HepG2 (cell line): Measurements from ENCODE around the gene CENPB.
"Not testable (repeated sequence)": the region's sequence is repeated elsewhere in the genome, so short reads cannot be mapped to it uniquely, and the experiment has no call there.

Experiments
- CTCF ChIP-seq: sonication (generic); formaldehyde crosslinking; IDR thresholded peaks from 2 replicates; pipeline ENCODE4 v1.5.0; 2020; ENCODE audit warnings: mild to moderate bottlenecking, missing genetic modification reagents, moderate library complexity
- EP300 ChIP-seq, 3 experiments: sonication (generic) in 1 of 3; formaldehyde crosslinking in 1 of 3; IDR thresholded peaks; 2 replicates each; pipeline versions ENCODE4 v1.5.1 to v1.6.1; 2011 to 2020; ENCODE audit warnings: low read depth in 2 of 3, low read length in 2 of 3, borderline replicate concordance in 1 of 3, improper control_type of control experiment in 1 of 3, mild to moderate bottlenecking in 1 of 3, missing genetic modification reagents in 1 of 3, moderate library complexity in 1 of 3
- FOXM1 ChIP-seq: sonication (generic); formaldehyde crosslinking; IDR thresholded peaks from 2 replicates; pipeline ENCODE4 v1.5.0; 2020; ENCODE audit warnings: missing genetic modification reagents
- NBN ChIP-seq: fragments of 450-650 bp; conservative IDR thresholded peaks from 2 replicates; pipeline ENCODE4 v1.6.1; 2017
- NCOA5 ChIP-seq: sonication (generic); formaldehyde crosslinking; IDR thresholded peaks from 2 replicates; pipeline ENCODE4 v1.4.0; 2020; ENCODE audit warnings: missing genetic modification reagents
- SMARCC2 ChIP-seq: fragments of 450-650 bp; IDR thresholded peaks from 2 replicates; pipeline ENCODE4 v1.6.1; 2017; ENCODE audit warnings: antibody characterized with exemption, mild to moderate bottlenecking
- SUZ12 ChIP-seq: fragments of 150-350 bp; IDR thresholded peaks from 2 replicates; pipeline ENCODE4 v1.6.1; 2014; ENCODE audit warnings: low read depth, low read length
- ZBTB33 ChIP-seq: sonication (generic); formaldehyde crosslinking; IDR thresholded peaks from 2 replicates; pipeline ENCODE4 v1.4.0; 2020; ENCODE audit warnings: missing genetic modification reagents
- ZNF274 ChIP-seq: sonication (generic); formaldehyde crosslinking; IDR thresholded peaks from 2 replicates; pipeline ENCODE4 v1.5.1; 2020; ENCODE audit warnings: mild to moderate bottlenecking, missing genetic modification reagents
- ZNF44 ChIP-seq: sonication (generic); formaldehyde crosslinking; IDR thresholded peaks from 2 replicates; pipeline ENCODE4 v1.5.1; 2020; ENCODE audit warnings: mild to moderate bottlenecking, missing genetic modification reagents
- TF ChIP-seq, protein P1 (sequence below): sonication (generic); formaldehyde crosslinking; IDR thresholded peaks from 2 replicates; pipeline ENCODE4 v1.4.0; 2020; ENCODE audit warnings: missing genetic modification reagents

GRCh38 chr20:3789201-3789600 lies 2.7 kb upstream of the CENPB start:
- TF ChIP-seq ZNF44 (CRISPR knock-in tag); CTCF; SUZ12; ZBTB33; FOXM1 (CRISPR knock-in tag); EP300 (IDR thresholded peaks at IDR 0.05; ENCODE audit: low read depth in 2 of 2, low read length in 2 of 2); EP300 (CRISPR knock-in tag; IDR thresholded peaks at IDR 0.05; ENCODE audit: borderline replicate concordance); NBN; NCOA5 (CRISPR knock-in tag); ZNF274 (CRISPR knock-in tag); SMARCC2: not testable (repeated sequence)
- TF ChIP-seq, protein P1, sequence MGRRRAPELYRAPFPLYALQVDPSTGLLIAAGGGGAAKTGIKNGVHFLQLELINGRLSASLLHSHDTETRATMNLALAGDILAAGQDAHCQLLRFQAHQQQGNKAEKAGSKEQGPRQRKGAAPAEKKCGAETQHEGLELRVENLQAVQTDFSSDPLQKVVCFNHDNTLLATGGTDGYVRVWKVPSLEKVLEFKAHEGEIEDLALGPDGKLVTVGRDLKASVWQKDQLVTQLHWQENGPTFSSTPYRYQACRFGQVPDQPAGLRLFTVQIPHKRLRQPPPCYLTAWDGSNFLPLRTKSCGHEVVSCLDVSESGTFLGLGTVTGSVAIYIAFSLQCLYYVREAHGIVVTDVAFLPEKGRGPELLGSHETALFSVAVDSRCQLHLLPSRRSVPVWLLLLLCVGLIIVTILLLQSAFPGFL: not testable (repeated sequence)
